Measurements from ENCODE around the gene CCNY. TPM values are rescaled to one million over a fixed set of nuclear protein-coding genes. Genes with fewer than 3 reads are reported as not detected.
"Not testable (repeated sequence)": the region's sequence is repeated elsewhere in the genome, so short reads cannot be mapped to it uniquely, and the experiment has no call there.

The CCNY gene
- polyA plus RNA-seq, 1 experiment, result 39.0 TPM

DNA sequence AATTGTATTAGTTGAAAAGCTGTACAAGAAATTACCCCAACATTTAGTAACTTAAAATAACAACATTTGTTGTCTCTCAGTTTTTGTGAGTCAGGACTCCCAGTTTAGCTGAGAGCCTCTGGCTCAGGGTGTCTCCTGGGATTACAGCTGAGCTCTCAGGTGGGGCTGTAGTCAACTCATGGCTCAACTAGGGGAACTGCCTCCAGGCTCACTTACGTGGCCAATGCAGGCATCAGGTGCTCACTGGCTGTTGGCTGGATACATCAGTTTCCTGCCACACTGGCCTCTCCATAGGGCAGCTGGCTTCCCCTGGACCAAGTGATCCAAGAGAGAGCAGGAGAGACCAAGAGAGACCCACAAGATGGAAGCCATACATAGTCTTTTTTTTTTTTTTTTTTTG lies 17.5 kb downstream of the CCNY start:
- no peaks in the 10 kb centered on the region; the same call in 1 of the 2 replicates for H3K36me3 ChIP-seq (ENCODE audit: control insufficient read depth, insufficient read depth, low read length)
- CTCF ChIA-PET, result interaction anchor here (1.1 to 1.6 kb wide), 3 partner anchors 9 to 210 kb away, joined by 3 to 4 read pairs (median 4); no protein-coding TSS in a partner anchor
- H3K4me3 ChIP-seq (ENCODE audit: low read depth, low read length), result no peak overlapping the region
- no peaks in the 10 kb centered on the region for H3K27me3 ChIP-seq (ENCODE audit: control insufficient read depth, insufficient read depth, low read length)
- POLR2A ChIA-PET, result no interaction called here
- TF ChIP-seq CTCF (IDR thresholded peaks at IDR 0.05; ENCODE audit: insufficient read depth, low read depth, low read length), result no peak
- no peak for DNase-seq (ENCODE audit: low read depth)

GRCh38 chr10:35354257-35354656 lies 17.9 kb downstream of the CCNY start:
- H3K4me3 ChIP-seq (ENCODE audit: low read depth, low read length); POLR2A ChIA-PET; H3K36me3 ChIP-seq (ENCODE audit: control insufficient read depth, insufficient read depth, low read length); DNase-seq (ENCODE audit: low read depth); H3K27me3 ChIP-seq (ENCODE audit: control insufficient read depth, insufficient read depth, low read length): not testable (repeated sequence)
- CTCF ChIA-PET, result interaction anchor here (1.6 kb wide), 2 partner anchors 13 to 210 kb away, joined by 3 to 4 read pairs; no protein-coding TSS in a partner anchor

DNA sequence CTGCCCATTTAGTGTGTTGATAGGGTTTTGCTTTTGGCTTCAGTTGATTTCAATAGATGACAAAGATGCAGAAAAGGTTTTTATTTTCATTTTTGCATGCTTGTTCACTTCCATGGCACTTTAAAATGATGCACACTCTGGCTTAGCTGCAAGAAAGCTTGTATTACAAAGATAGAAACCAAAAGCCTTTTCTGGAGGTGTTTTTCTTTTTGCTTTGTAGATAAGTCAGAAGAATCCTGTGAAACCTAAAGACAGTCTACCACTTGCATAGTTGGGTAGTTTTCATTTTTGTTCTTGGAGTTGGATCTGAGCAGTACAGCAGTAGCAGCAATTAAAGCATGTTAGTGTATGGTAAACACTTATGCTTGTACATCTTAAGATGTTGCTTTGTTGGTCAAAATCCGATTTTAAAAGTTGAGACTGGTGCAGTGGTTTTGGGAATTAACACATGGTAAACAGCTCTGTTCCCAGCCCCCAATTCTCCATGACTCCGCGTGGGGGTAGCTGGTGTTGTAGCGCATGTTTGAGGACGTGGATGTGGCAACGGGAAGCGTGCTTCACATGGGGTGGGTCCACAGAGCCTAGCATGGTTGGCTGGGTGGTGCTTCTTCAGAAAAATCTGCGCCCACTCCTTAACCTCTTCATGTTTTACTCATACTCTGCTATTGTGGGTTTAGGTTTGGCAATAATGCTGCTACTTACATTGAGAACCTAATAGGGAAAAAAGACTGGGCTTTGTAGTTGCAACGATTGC lies 19.8 kb downstream of the CCNY start:
- no peak for DNase-seq (ENCODE audit: low read depth)
- no peaks in the 10 kb centered on the region for H3K36me3 ChIP-seq (ENCODE audit: control insufficient read depth, insufficient read depth, low read length)
- CTCF ChIA-PET, result interaction anchor here (0.8 to 0.9 kb wide), 2 partner anchors 13 to 258 kb away, joined by 3 read pairs; no protein-coding TSS in a partner anchor
- POLR2A ChIA-PET, result no interaction called here
- no peak for TF ChIP-seq CTCF (IDR thresholded peaks at IDR 0.05; ENCODE audit: insufficient read depth, low read depth, low read length)
- no peaks in the 10 kb centered on the region for H3K27me3 ChIP-seq (ENCODE audit: control insufficient read depth, insufficient read depth, low read length)
- H3K4me3 ChIP-seq (ENCODE audit: low read depth, low read length), result no peak overlapping the region

DNA sequence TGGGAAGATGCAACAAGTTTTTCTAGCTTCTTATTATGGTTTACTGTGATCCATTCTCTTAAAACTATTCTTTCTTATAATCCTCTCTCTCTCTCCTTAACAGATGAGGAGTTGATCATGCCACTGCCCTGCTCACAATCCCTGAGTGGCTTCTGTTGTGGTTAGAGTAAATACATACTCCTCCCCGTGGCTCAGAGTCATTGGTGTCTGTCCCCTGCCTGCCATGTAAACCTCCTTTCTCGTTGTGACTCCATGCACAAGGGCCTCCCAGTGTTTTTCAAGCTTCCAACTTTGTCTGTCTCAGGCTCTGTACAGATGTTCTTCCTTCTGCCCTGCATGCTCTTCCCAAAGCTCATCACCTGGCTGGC lies 20.4 kb downstream of the CCNY start:
- TF ChIP-seq CTCF (IDR thresholded peaks at IDR 0.05; ENCODE audit: insufficient read depth, low read depth, low read length), result no peak
- DNase-seq (ENCODE audit: low read depth), result no peak
- no peaks in the 10 kb centered on the region for H3K27me3 ChIP-seq (ENCODE audit: control insufficient read depth, insufficient read depth, low read length)
- no peak overlapping the region for H3K4me3 ChIP-seq (ENCODE audit: low read depth, low read length)
- H3K36me3 ChIP-seq (ENCODE audit: control insufficient read depth, insufficient read depth, low read length), result no peaks in the 10 kb centered on the region
- CTCF ChIA-PET, result interaction anchor here (0.9 to 1.5 kb wide), 2 partner anchors 11 to 13 kb away, joined by 3 read pairs; no protein-coding TSS in a partner anchor
- POLR2A ChIA-PET, result no interaction called here

GRCh38 chr10:35359056-35359455 lies 22.7 kb downstream of the CCNY start:
- TF ChIP-seq CTCF (IDR thresholded peaks at IDR 0.05; ENCODE audit: insufficient read depth, low read depth, low read length), result no peak
- ChIA-PET POLR2A (no interaction called here), CTCF (interaction anchor here (0.8 to 1.0 kb wide), 2 partner anchors 9 to 13 kb away, joined by 5 read pairs; no protein-coding TSS in a partner anchor)
- DNase-seq (ENCODE audit: low read depth), result no peak
- no peaks in the 10 kb centered on the region for H3K27me3 ChIP-seq (ENCODE audit: control insufficient read depth, insufficient read depth, low read length)
- no peak overlapping the region for H3K4me3 ChIP-seq (ENCODE audit: low read depth, low read length)
- H3K36me3 ChIP-seq (ENCODE audit: control insufficient read depth, insufficient read depth, low read length), result no peaks in the 10 kb centered on the region

All from BJ (cell line).